Astrocyte (in vitro differentiated cells and primary cell): ENCODE results near the gene TDRKH.

ENCODE experiments used
- EZH2 ChIP-seq: IDR thresholded peaks from 2 replicates; pipeline ENCODE4 v1.6.1; 2012; ENCODE audit warnings: mild to moderate bottlenecking, low read length, inconsistent platforms; ENCODE audit not compliant: insufficient read depth
- TF ChIP-seq, protein P1 (sequence below): IDR thresholded peaks from 2 replicates; pipeline ENCODE4 v1.5.1; 2011; ENCODE audit warnings: low read depth, mild to moderate bottlenecking, inconsistent platforms, low read length, moderate library complexity; ENCODE audit not compliant: insufficient read depth

DNA sequence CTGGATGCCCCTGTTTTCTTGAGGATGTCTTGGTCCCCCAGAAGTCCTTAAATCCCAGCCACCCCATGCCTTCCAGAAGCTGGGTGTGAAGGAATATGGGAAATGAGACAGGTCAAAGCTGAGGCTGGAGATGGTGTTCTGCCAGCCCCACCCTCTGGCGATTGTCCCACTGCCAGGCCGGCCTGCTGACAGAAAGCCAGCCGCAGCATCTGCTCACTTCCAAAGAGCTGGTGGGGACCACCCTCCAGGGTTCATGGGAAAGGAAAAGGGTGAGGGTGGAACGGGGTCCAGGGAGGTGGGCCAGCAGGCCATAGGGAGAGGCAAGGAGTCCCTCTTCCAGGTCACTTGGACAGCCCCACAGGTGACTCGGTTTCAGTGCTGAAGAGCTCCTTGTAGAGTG lies 16.8 kb upstream of the TDRKH start:
- TF ChIP-seq, protein P1, sequence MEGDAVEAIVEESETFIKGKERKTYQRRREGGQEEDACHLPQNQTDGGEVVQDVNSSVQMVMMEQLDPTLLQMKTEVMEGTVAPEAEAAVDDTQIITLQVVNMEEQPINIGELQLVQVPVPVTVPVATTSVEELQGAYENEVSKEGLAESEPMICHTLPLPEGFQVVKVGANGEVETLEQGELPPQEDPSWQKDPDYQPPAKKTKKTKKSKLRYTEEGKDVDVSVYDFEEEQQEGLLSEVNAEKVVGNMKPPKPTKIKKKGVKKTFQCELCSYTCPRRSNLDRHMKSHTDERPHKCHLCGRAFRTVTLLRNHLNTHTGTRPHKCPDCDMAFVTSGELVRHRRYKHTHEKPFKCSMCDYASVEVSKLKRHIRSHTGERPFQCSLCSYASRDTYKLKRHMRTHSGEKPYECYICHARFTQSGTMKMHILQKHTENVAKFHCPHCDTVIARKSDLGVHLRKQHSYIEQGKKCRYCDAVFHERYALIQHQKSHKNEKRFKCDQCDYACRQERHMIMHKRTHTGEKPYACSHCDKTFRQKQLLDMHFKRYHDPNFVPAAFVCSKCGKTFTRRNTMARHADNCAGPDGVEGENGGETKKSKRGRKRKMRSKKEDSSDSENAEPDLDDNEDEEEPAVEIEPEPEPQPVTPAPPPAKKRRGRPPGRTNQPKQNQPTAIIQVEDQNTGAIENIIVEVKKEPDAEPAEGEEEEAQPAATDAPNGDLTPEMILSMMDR, result no peak
- TF ChIP-seq EZH2, result no peak
